HG03196 (cell line): Measurements from ENCODE around the gene COL23A1.

ENCODE experiments used
- ATAC-seq: cut with Tn5 transposase; IDR thresholded peaks from one replicate; pipeline ENCODE4 v1.9.1; 2021; ENCODE audit not compliant: unreplicated experiment

COL23A1 gene

GRCh38 chr5:178293815-178294214, 296.4 kb downstream of the COL23A1 start:
- ATAC-seq, result no peak

GRCh38 chr5:178293400-178293799, 296.8 kb downstream of the COL23A1 start:
- ATAC-seq, result no peak

- ATAC-seq, result no peak
Measured at GRCh38 chr5:178292826-178293205, 297.4 kb downstream of the COL23A1 start.

- ATAC-seq, result no peak
Measured at GRCh38 chr5:178291969-178292825, 298.0 kb downstream of the COL23A1 start.

- no peak for ATAC-seq
Measured at GRCh38 chr5:178291161-178291561, 299.0 kb downstream of the COL23A1 start.

GRCh38 chr5:178290376-178290775, 299.8 kb downstream of the COL23A1 start:
- ATAC-seq, result no peak

- no peak for ATAC-seq
Measured at GRCh38 chr5:178289438-178289837, 300.8 kb downstream of the COL23A1 start.

- ATAC-seq, result no peak
Measured at GRCh38 chr5:178288401-178289368, 301.5 kb downstream of the COL23A1 start.

- ATAC-seq, result no peak
Measured at GRCh38 chr5:178287791-178288105, 302.4 kb downstream of the COL23A1 start.

- no peak for ATAC-seq
Measured at GRCh38 chr5:178287091-178287790, 303.0 kb downstream of the COL23A1 start.

- no peak for ATAC-seq
Measured at GRCh38 chr5:178286226-178287090, 303.7 kb downstream of the COL23A1 start.

GRCh38 chr5:178285399-178286225, 304.6 kb downstream of the COL23A1 start:
- ATAC-seq, result no peak

- ATAC-seq, result no peak
Measured at GRCh38 chr5:178284996-178285395, 305.2 kb downstream of the COL23A1 start.

- ATAC-seq, result no peak
Measured at GRCh38 chr5:178284093-178284675, 306.0 kb downstream of the COL23A1 start.

- no peak for ATAC-seq
Measured at GRCh38 chr5:178283520-178283919, 306.7 kb downstream of the COL23A1 start.

- no peak for ATAC-seq
Measured at GRCh38 chr5:178282391-178282790, 307.8 kb downstream of the COL23A1 start.

GRCh38 chr5:178281331-178281730, 308.9 kb downstream of the COL23A1 start:
- ATAC-seq, result no peak

GRCh38 chr5:178280631-178281030, 309.6 kb downstream of the COL23A1 start:
- no peak for ATAC-seq
